ENCODE measurements around the gene RHBDD3.

Gene RHBDD3

GRCh38 chr22:29217827-29218757 lies 49.7 kb downstream of the RHBDD3 start:
- Histone ChIP-seq H4K8ac (ENCODE audit: low read length) (peak overlapping the region; percentile 23), H3K4me1 (ENCODE audit: control insufficient read depth, insufficient read depth, low read depth, low read length) (no peaks in the 10 kb centered on the region), H4K91ac (ENCODE audit: low read length) (no peak overlapping the region), H3K79me1 (replicated peaks; ENCODE audit: low read length, poor library complexity, severe bottlenecking) (no peaks in the 10 kb centered on the region), H3K18ac (ENCODE audit: low read depth in 1 of 2, low read length in 2 of 2) (no peak overlapping the region), H3K9ac (ENCODE audit: low read length) (no peak overlapping the region), H3K27me3 (ENCODE audit: control insufficient read depth in 1 of 2, insufficient read depth in 1 of 2, low read length in 2 of 2) (peaks cover 36 to 44% of the 10 kb centered on the region in 2 experiments), H3K9me3 (ENCODE audit: control insufficient read depth, low read length) (no peaks in the 10 kb centered on the region), H2BK12ac (ENCODE audit: low read length in 2 of 2) (no peak overlapping the region), H3K4me3 (ENCODE audit: insufficient read depth in 1 of 2, low read depth in 1 of 2, low read length in 2 of 2) (no peak overlapping the region), H3K36me3 (ENCODE audit: control insufficient read depth in 1 of 2, insufficient read depth in 2 of 2, low read depth in 1 of 2, low read length in 2 of 2) (no peaks in the 10 kb centered on the region), H3K4ac (ENCODE audit: low read depth in 1 of 2, low read length in 2 of 2) (no peak overlapping the region), H2AFZ (ENCODE audit: low read depth, low read length) (no peak overlapping the region), H2BK15ac (ENCODE audit: low read depth, poor library complexity, severe bottlenecking) (no peak overlapping the region), H3K4me2 (ENCODE audit: low read length, poor library complexity, severe bottlenecking) (no peak overlapping the region), H3K23ac (ENCODE audit: low read length in 2 of 2) (no peak overlapping the region), H3K14ac (ENCODE audit: low read length in 2 of 2) (no peak overlapping the region), H2BK120ac (ENCODE audit: low read depth, low read length) (no peak overlapping the region), H3K27ac (ENCODE audit: low read length, poor library complexity, severe bottlenecking) (no peak overlapping the region), H2BK5ac (ENCODE audit: low read depth, low read length, poor library complexity, severe bottlenecking) (no peak overlapping the region), H2AK5ac (ENCODE audit: low read length, severe bottlenecking) (no peak overlapping the region)
- DNase-seq = no peak
- 80% methylated on average over 13 of the region's 13 CpGs for WGBS

GRCh38 chr22:29216873-29217666 lies 50.7 kb downstream of the RHBDD3 start:
- no peak overlapping the region for H3K9ac ChIP-seq (ENCODE audit: low read length)
- no peak overlapping the region for H3K18ac ChIP-seq (ENCODE audit: low read depth in 1 of 2, low read length in 2 of 2)
- H3K14ac ChIP-seq (ENCODE audit: low read length in 2 of 2) = no peak overlapping the region
- H3K4me3 ChIP-seq (ENCODE audit: insufficient read depth in 1 of 2, low read depth in 1 of 2, low read length in 2 of 2) = no peak overlapping the region
- no peak overlapping the region for H4K8ac ChIP-seq (ENCODE audit: low read length)
- no peak overlapping the region for H3K4me2 ChIP-seq (ENCODE audit: low read length, poor library complexity, severe bottlenecking)
- H3K9me3 ChIP-seq (ENCODE audit: control insufficient read depth, low read length) = no peaks in the 10 kb centered on the region
- no peak overlapping the region for H2AK5ac ChIP-seq (ENCODE audit: low read length, severe bottlenecking)
- H3K36me3 ChIP-seq (ENCODE audit: control insufficient read depth in 1 of 2, insufficient read depth in 2 of 2, low read depth in 1 of 2, low read length in 2 of 2) = no peaks in the 10 kb centered on the region
- no peak overlapping the region for H3K4ac ChIP-seq (ENCODE audit: low read depth in 1 of 2, low read length in 2 of 2)
- H2BK120ac ChIP-seq (ENCODE audit: low read depth, low read length) = no peak overlapping the region
- H2BK15ac ChIP-seq (ENCODE audit: low read depth, poor library complexity, severe bottlenecking) = no peak overlapping the region
- peaks cover 39 to 44% of the 10 kb centered on the region in 2 experiments for H3K27me3 ChIP-seq (ENCODE audit: control insufficient read depth in 1 of 2, insufficient read depth in 1 of 2, low read length in 2 of 2)
- peak overlapping the region; percentile 35 for H4K91ac ChIP-seq (ENCODE audit: low read length)
- H3K79me1 ChIP-seq (replicated peaks; ENCODE audit: low read length, poor library complexity, severe bottlenecking) = no peaks in the 10 kb centered on the region
- WGBS = 92% methylated on average over 13 of the region's 14 CpGs
- H3K27ac ChIP-seq (ENCODE audit: low read length, poor library complexity, severe bottlenecking) = no peak overlapping the region
- no peak overlapping the region for H2AFZ ChIP-seq (ENCODE audit: low read depth, low read length)
- no peak overlapping the region for H2BK5ac ChIP-seq (ENCODE audit: low read depth, low read length, poor library complexity, severe bottlenecking)
- H3K23ac ChIP-seq (ENCODE audit: low read length in 2 of 2) = no peak overlapping the region
- no peaks in the 10 kb centered on the region for H3K4me1 ChIP-seq (ENCODE audit: control insufficient read depth, insufficient read depth, low read depth, low read length)
- peak; percentile 83 for DNase-seq
- no peak overlapping the region for H2BK12ac ChIP-seq (ENCODE audit: low read length in 2 of 2)

GRCh38 chr22:29216011-29216872 lies 51.5 kb downstream of the RHBDD3 start:
- Histone ChIP-seq H3K9me3 (ENCODE audit: control insufficient read depth, low read length) (no peaks in the 10 kb centered on the region), H3K18ac (ENCODE audit: low read depth in 1 of 2, low read length in 2 of 2) (no peak overlapping the region), H4K8ac (ENCODE audit: low read length) (no peak overlapping the region), H3K4ac (ENCODE audit: low read depth in 1 of 2, low read length in 2 of 2) (no peak overlapping the region), H2BK120ac (ENCODE audit: low read depth, low read length) (no peak overlapping the region), H2BK12ac (ENCODE audit: low read length in 2 of 2) (no peak overlapping the region), H3K79me1 (replicated peaks; ENCODE audit: low read length, poor library complexity, severe bottlenecking) (no peaks in the 10 kb centered on the region), H3K4me3 (ENCODE audit: insufficient read depth in 1 of 2, low read depth in 1 of 2, low read length in 2 of 2) (no peak overlapping the region), H3K14ac (ENCODE audit: low read length in 2 of 2) (no peak overlapping the region), H2AFZ (ENCODE audit: low read depth, low read length) (no peak overlapping the region), H3K27me3 (ENCODE audit: control insufficient read depth in 1 of 2, insufficient read depth in 1 of 2, low read length in 2 of 2) (peaks cover 44 to 49% of the 10 kb centered on the region in 2 experiments), H2AK5ac (ENCODE audit: low read length, severe bottlenecking) (no peak overlapping the region), H2BK5ac (ENCODE audit: low read depth, low read length, poor library complexity, severe bottlenecking) (no peak overlapping the region), H3K9ac (ENCODE audit: low read length) (no peak overlapping the region), H3K4me1 (ENCODE audit: control insufficient read depth, insufficient read depth, low read depth, low read length) (peaks cover 1% of the 10 kb centered on the region), H2BK15ac (ENCODE audit: low read depth, poor library complexity, severe bottlenecking) (no peak overlapping the region), H4K91ac (ENCODE audit: low read length) (no peak overlapping the region), H3K23ac (ENCODE audit: low read length in 2 of 2) (no peak overlapping the region), H3K27ac (ENCODE audit: low read length, poor library complexity, severe bottlenecking) (no peak overlapping the region), H3K36me3 (ENCODE audit: control insufficient read depth in 1 of 2, insufficient read depth in 2 of 2, low read depth in 1 of 2, low read length in 2 of 2) (no peaks in the 10 kb centered on the region), H3K4me2 (ENCODE audit: low read length, poor library complexity, severe bottlenecking) (no peak overlapping the region)
- 83% methylated on average over 14 of the region's 14 CpGs for WGBS
- no peak for DNase-seq
